GM21723 (cell line): Measurements from ENCODE around the gene PCDHGA1.
A peak's percentile ranks its signal among the peaks of the same experiment; 100 is the strongest.

Experiments used
- ATAC-seq: cut with Tn5 transposase; IDR thresholded peaks from one replicate; pipeline ENCODE4 v1.9.1; 2021; ENCODE audit warnings: mild to moderate bottlenecking, moderate library complexity; ENCODE audit not compliant: unreplicated experiment

PCDHGA1 gene

DNA sequence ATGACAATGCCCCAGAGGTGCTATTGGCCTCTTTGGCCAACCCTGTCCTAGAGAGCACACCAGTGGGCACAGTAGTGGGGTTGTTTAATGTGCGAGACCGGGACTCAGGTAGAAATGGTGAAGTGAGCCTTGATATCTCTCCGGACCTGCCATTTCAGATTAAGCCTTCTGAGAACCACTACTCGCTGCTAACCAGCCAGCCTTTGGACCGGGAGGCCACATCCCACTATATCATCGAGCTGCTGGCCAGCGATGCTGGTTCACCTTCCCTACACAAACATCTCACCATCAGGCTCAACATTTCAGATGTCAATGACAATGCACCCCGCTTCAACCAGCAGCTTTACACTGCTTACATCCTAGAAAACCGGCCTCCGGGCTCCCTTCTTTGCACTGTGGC, 160.0 kb downstream of the PCDHGA1 start:
- ATAC-seq, result no peak

DNA sequence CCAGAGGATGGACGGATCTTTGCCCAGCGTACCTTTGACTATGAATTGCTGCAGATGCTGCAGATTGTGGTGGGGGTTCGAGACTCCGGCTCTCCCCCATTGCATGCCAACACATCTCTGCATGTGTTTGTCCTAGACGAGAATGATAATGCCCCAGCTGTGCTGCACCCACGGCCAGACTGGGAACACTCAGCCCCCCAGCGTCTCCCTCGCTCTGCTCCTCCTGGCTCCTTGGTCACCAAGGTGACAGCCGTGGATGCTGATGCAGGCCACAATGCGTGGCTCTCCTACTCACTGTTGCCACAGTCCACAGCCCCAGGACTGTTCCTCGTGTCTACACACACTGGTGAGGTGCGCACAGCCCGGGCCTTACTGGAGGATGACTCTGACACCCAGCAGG, 160.5 kb downstream of the PCDHGA1 start:
- no peak for ATAC-seq

DNA sequence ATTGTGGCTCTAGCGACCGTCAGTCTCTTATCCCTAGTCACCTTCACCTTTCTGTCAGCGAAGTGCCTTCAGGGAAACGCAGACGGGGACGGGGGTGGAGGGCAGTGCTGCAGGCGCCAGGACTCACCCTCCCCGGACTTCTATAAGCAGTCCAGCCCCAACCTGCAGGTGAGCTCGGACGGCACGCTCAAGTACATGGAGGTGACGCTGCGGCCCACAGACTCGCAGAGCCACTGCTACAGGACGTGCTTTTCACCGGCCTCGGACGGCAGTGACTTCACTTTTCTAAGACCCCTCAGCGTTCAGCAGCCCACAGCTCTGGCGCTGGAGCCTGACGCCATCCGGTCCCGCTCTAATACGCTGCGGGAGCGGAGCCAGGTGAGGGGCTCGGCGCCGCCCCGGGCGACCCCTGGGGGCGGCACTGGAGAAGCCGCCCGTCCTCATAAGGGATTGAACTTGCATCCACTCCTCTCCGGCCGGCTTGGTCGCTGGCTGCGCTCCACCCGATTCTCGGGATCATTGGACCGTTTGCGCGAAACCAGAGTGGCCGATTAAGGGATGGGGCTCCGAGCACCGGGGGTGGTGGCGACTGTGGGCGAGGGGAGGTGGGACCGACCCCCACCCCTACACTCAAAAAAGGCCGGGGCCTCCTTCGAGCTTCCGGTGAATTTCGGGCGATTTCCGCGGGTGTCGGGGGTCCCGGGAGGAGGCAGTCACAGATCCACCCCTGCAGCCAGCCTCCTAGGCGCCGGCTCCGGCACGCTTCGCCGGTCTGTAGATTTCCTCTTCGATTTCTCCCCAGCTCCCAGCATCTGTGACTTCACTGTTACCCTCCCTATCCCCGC, 161.2 kb downstream of the PCDHGA1 start:
- peak; percentile 32 for ATAC-seq

DNA sequence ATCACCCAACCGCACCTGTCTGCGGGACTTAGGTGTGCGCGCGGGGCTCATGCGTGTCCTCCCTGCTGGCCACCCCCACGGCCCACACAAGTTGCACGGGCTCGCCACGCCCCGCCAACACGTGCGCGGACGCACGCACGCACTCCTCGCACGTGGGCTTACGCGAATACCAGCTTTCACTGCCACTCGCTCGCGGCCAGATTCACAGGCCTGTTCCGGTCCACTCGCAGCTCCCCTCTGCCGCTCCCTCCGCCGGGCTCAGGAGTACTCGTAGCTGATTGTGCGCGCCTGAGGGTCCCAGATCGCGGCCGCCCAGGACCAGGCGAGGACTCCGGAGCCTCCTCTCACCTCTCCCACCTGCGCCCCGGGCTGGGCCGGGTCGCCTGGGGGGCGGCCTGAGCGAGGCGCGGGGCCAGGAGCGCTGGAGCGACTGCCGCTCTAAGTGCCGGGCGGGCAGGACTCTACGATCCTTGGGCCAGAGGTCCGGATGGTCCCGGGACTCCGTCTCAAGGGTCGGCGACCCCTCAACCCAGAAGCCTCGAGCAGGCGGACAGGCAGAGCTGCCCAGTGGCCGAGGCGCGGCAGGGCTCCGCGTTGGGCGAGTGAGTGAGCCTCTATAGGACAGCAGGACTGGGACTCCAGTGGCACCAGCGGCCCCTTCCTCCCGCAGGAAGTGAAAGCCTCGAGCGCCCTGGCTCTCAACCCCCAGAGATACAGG, 162.0 kb downstream of the PCDHGA1 start:
- ATAC-seq, result peak; percentile 61

DNA sequence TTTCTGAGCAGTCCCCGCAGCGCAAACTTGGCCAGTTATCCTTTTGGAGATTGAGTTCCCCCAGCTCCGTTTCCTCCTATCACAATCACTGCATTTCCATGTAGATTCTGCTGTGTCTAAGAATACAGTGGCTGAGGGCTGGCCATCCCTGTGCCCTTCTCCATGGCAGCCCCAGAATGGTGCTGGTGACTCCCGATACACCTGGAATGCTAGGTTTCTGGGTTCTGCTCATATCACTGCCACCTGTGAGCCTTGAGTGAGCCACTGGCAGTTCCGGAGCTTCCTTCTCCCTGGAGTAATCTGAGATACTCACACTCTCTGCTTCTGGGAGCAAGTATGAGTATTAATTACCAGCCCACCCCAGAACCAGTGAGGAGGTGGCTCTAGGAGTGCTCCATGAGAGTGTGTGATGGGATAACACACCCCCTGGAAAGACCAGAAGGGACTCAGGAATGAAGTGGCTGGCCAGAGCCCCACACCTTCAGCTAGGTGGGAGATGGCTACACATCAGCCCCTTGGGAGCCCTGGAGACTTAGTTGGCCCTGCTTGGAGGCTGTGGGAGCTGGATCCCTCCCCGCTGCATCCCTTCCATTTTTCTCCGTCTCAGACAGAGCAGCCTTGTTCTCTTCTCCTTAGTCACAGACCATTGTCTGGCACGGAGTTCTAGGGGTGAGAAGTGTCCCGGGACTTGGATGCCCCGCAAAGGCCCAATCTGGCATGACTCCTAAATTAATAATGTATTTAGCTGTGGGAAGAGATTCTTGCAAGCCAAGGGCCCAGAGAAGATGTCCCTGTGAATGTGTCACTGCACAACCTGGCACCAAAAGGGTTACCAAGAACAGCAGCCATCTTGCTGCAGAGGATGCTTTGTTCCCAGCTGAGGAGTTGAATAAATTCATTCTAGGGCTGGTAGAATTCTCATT, 163.4 kb downstream of the PCDHGA1 start:
- ATAC-seq, result no peak

DNA sequence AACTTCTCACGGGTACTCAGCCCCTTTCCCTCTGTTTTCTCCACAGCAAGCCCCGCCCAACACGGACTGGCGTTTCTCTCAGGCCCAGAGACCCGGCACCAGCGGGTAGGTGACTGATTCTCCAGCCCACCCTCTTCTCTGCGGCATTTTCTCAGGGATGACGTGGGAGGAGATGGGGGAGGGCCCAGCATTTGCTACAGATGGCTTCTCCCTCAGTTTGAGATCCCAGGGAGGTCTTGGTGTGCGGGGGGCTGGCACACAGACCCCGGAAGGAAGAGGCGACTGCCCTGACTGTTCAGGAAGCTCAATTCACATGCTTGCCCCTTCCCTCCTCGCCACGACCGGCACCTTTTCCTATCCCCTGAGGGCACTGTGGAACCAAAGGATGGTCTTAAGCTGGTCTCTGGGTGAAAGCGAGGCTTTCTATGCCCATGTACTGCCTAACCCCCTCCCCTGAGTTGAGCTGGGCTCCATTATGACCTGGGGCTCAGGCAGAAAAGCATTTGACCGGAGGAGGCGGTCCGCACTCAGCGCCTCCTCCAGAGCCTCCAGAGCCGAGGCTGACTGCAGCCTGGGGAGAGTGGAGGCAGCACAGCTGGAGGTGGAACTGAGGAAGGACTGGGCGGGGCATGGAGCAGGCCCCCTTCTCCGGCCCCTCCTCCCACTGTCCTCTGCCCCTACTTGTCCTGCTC, 164.6 kb downstream of the PCDHGA1 start:
- ATAC-seq, result no peak

DNA sequence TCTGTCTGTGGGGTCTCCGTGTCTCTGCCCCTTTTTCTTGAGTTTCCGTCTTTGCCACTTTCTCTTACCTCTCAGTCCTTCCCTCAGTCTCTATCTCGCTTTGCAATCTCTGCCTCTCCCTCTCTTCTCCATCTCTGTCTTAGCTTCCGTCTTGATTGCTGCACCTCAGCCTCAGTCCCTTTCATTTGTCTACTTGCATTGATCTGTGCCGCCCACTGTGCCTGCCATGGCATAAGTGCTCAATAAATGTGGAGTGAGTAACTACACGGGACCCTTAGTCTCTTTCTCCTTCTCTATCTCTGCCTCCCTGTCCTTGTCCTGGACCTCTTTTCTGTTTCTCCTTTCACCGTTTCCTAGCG, 165.1 kb downstream of the PCDHGA1 start:
- no peak for ATAC-seq

DNA sequence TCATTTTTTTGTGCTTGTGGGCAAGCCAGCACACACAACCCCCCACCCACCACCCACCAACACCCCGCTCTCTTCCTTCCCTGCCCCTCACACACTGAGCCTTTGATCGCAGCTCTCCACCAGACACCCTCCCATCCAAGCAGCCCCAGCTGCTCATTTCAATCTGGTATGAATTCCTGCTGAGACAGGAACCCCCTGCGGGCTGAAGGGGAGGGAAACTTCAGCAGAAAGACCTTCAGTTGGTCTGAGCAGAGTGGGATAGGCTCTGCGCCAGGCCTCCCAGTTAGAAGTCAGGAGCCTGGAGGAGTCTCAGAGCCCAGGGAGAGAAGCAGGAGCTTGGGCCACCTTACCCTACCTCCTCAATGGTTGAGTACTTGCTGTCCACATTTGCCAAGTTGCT, 165.7 kb downstream of the PCDHGA1 start:
- no peak for ATAC-seq

DNA sequence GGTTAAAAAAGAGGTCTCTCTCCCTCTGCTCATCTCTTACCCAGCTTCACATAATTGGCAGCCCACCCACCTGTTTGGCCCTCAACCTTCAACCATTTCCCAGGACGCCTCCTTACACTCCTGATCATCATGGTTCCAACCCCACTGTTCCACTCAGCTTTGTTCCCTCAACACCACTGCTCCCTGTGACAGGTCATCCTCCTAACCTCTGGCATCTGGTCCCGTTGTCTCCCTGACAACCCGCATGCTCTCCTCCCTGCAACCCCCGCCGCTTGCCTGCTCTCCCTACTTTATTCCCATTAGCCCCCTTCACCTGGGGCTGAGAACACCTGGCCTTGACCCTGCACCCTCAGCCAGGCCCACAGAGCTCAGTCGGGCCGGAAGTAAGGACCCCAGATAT, 171.4 kb downstream of the PCDHGA1 start:
- ATAC-seq, result no peak

DNA sequence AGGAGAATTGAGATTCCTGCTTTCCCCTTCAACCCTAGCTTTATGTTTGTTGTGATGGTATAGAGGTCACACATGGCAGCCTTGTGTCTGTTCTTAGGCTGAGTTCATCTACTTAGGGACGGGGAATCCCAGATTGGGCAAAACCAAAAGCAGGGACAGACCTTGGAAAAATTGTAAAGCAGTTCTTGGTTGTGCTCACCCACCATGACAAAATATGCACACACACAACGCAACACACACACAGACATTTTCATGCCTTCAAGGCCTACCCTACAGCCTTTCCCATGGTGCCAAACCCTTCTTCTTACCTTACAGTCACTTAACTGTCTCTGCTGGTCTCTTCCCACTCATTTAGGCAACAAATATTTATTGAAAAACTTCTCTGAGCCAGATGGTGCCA, 173.4 kb downstream of the PCDHGA1 start:
- ATAC-seq, result no peak

DNA sequence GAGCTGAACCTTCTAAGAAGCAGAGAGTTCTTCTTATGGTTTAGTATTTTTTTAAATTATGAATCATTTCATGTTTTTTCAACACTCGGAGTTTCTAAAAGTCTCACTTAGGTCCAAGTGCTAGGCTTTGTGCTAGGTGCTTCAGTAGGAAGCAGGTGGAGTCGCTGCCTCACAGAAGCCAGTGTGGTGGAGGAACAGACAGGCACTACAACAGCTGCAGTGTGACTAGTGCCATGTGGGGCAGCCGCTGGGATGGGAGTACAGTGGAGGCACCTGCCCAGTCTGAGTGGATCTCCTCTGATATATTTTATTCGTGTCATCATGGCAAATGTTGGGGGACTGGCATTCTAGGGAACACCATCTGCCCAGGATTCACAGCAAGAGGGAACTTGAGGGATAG, 173.9 kb downstream of the PCDHGA1 start:
- no peak for ATAC-seq

DNA sequence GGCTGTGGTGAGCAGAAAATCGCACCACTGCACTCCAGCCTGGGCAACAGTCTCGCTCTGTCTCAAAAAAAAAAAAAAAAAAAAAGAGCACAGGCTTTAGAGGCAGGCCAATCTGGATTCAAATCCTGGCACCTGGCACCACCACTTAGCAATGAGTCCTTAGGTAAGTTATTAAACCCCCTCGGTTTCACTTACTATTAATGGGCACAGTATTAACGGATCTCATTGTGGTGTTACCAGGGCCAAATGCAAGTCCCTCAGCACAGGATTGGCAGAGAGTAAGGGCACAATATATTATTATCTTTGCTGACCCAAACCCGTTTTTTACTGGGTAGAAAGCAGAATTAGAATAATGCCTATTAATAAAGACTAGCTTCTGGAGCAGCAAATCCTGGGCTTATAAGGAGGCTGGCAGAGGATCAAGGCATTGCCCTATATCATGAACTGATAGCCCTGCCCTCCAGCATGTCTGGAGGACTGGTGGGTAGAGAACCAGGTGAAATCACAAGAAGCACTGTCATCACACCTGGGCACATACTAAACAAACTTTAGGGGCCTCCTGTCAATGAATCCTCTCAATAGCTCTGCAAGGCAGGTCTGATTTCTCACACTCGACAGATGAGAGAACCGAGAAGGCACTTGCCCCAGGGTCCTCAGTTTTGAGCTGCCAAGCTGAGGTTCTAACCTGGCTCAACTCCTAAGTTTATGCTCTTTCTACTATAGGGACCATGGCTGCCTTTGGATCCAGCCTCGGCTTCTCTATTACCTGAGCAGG, 176.3 kb downstream of the PCDHGA1 start:
- no peak for ATAC-seq

DNA sequence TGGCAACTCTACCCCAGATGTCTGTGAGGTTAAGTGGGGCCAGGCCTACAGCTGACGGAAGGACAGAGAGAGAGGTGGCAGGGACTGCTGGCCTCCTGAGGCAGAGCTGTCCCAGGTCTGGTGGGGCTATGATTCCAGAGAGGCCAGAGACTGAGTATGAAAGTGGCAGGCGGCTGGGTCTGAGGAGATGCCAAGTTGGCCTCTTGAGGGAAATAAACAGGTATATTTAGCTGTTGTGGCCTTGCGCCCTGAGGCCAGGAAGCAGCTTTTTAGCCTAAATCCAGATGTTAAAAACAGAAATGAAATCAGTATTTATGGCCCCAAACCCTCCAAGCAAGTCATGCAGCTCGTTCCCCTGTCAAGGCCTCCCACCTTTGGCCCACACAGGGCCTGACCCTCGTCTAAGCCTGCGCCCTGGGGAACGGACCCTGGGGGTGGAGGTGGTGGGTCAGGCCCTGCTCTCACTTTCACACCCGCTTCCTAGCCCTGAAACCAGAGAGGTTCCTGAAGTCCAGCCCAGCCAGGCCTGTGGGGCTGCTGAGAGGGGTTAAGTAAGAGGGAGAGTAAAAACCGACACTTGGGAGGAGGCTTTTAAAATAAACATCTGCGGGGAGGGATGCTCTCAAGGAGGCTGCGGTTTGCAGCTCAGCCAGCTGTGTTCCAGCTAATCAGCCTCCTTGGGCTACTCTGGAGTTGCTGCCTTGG, 177.2 kb downstream of the PCDHGA1 start:
- peak; percentile 43 for ATAC-seq

DNA sequence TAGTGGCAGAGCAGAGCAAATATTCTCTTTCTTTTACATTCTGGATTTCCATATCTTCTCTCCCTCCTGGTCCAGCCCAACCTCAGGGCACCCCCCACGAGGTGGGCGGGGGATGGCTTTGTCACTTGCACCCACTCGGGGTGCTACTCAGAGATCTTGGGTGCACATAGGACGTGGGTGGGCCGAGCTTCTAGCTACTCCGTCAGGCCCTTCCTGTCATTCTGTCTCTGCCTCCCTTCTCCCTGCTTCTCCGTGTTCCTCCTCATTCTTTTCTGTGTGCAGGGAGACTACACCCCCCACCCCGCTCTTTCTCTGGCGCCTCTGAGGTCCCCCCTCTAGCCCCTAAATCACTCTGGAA, 178.1 kb downstream of the PCDHGA1 start:
- ATAC-seq, result no peak

DNA sequence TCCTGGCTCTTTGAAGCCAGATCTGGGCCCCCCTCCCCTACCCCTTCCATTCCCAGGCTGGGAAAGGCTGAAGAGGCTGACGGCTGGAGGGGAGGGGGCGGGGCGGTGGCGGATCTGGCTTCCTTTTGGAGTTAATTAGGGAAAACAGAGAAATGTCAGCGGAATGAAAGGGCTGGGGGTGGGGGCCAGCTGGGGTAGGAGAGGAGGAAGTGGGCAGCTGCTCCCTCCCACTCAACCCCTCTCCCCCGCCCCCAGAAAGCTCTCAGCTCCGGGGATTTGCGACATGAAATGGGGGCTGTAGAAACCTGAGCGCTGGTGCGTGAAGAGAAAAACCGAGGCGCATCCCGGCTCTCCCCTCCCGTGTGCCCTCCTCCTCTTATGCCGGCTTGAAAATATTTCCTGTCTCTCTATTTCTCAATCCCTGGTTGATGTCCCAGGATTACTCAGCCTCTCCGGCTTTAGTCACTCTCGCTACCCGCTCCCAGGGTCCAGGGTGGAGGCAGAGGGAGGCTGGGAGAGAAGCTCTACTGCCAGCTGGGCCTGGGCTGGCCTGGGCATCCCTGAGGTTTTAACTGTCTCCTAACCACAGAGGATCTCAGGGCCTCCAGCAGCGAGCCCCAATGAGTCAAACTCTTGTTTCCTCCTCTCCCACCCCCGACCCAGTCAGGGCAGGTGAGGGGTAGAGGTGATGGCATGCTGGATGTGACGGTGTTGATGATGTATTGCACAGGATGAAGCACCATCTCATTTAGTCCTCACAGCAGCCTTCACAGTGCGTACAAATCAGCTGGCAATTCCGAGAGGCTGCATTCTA, 178.7 kb downstream of the PCDHGA1 start:
- ATAC-seq, result no peak

DNA sequence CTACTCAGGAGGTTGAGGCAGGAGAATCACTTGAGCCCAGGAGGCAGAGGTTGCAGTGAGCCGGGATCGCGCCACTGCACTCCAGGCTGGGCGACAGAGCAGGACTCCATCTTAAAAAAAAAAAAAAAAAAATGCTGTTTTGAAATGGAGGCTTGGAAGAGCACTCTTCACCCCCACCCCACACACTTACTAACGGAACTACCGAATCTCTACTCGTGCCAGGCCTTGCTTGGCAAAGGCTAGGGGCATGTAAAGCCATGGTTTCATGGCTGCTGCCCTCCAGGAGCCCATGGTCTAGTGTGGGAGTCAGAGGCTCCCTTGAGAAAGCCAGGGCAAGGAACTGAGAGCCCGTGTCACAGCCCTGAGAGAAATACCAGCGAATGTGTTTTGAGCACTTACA, 179.8 kb downstream of the PCDHGA1 start:
- no peak for ATAC-seq

DNA sequence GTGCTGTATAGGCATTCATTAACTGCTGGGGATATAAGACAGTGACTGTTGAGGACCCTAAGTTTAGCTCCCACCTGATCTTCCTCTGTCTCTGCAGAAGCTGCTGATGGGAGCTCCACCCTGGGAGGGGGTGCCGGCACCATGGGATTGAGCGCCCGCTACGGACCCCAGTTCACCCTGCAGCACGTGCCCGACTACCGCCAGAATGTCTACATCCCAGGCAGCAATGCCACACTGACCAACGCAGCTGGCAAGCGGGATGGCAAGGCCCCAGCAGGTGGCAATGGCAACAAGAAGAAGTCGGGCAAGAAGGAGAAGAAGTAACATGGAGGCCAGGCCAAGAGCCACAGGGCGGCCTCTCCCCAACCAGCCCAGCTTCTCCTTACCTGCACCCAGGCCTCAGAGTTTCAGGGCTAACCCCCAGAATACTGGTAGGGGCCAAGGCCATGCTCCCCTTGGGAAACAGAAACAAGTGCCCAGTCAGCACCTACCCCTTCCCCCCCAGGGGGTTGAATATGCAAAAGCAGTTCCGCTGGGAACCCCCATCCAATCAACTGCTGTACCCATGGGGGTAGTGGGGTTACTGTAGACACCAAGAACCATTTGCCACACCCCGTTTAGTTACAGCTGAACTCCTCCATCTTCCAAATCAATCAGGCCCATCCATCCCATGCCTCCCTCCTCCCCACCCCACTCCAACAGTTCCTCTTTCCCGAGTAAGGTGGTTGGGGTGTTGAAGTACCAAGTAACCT, 180.7 kb downstream of the PCDHGA1 start:
- peak; percentile 33 for ATAC-seq

DNA sequence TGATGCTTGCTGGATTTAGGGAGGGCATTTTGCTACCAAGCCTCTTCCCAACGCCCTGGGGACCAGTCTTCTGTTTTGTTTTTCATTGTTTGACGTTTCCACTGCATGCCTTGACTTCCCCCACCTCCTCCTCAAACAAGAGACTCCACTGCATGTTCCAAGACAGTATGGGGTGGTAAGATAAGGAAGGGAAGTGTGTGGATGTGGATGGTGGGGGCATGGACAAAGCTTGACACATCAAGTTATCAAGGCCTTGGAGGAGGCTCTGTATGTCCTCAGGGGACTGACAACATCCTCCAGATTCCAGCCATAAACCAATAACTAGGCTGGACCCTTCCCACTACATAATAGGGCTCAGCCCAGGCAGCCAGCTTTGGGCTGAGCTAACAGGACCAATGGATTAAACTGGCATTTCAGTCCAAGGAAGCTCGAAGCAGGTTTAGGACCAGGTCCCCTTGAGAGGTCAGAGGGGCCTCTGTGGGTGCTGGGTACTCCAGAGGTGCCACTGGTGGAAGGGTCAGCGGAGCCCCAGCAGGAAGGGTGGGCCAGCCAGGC, 181.5 kb downstream of the PCDHGA1 start:
- no peak for ATAC-seq
